Left forelimb (tissue), 1 donor: Measurements from ENCODE around the gene SUPT16H.

Source experiments
- DNase-seq: peaks from one replicate; pipeline ENCODE4 v3.0.0-alpha.2; 2018; ENCODE audit warnings: low spot score

SUPT16H gene

GRCh38 chr14:21302013-21302835, 81.6 kb downstream of the SUPT16H start:
- DNase-seq = no peak
